Endodermal cell (in vitro differentiated cells): ENCODE results near the gene NFKBIZ. TPM values are rescaled to one million over a fixed set of nuclear protein-coding genes. Genes with fewer than 3 reads are reported as not detected.

Experiments
- DNase-seq: peaks from one replicate; pipeline ENCODE4 v3.0.0-alpha.2; 2017
- H3K27ac ChIP-seq: 2 replicates; pipeline ENCODE4 v1.5.1; 2013; ENCODE audit warnings: mild to moderate bottlenecking, low read depth, low read length, moderate library complexity
- H3K27me3 ChIP-seq: 2 replicates; pipeline ENCODE4 v1.6.1; 2013; ENCODE audit warnings: mild to moderate bottlenecking, low read length, moderate library complexity; ENCODE audit not compliant: insufficient read depth, control insufficient read depth, poor library complexity, severe bottlenecking
- H3K36me3 ChIP-seq: 2 replicates; pipeline ENCODE4 v1.7.0; 2013; ENCODE audit warnings: mild to moderate bottlenecking, low read length, moderate library complexity; ENCODE audit not compliant: control insufficient read depth, insufficient read depth
- H3K4me1 ChIP-seq: one replicate; pipeline ENCODE4 v1.7.0; 2013; ENCODE audit warnings: low read length; ENCODE audit not compliant: control insufficient read depth, insufficient read depth
- H3K4me3 ChIP-seq: 2 replicates; pipeline ENCODE4 v1.5.1; 2013; ENCODE audit warnings: mild to moderate bottlenecking, low read length, moderate library complexity
- H3K9ac ChIP-seq: 2 replicates; pipeline ENCODE4 v1.6.1; 2013; ENCODE audit warnings: mild to moderate bottlenecking, low read length, moderate library complexity; ENCODE audit not compliant: poor library complexity, severe bottlenecking; ENCODE audit errors: extremely low read depth
- H3K9me3 ChIP-seq: 2 replicates; pipeline ENCODE4 v1.6.1; 2013; ENCODE audit warnings: mild to moderate bottlenecking, low read length, moderate library complexity; ENCODE audit not compliant: control insufficient read depth
- H3K27ac Mint-ChIP-seq: 2 replicates; pipeline ENCODE4 v1.8.0; 2020; ENCODE audit warnings: mixed read lengths
- H3K27me3 Mint-ChIP-seq: 2 replicates; pipeline ENCODE4 v1.8.0; 2021; ENCODE audit warnings: mild to moderate bottlenecking, mixed read lengths; ENCODE audit not compliant: insufficient read depth
- H3K36me3 Mint-ChIP-seq: 2 replicates; pipeline ENCODE4 v1.8.0; 2020; ENCODE audit warnings: low read depth, mixed read lengths
- H3K4me1 Mint-ChIP-seq: 2 replicates; pipeline ENCODE4 v1.8.0; 2020; ENCODE audit warnings: mixed read lengths
- H3K4me3 Mint-ChIP-seq: 2 replicates; pipeline ENCODE4 v1.8.0; 2020; ENCODE audit warnings: mild to moderate bottlenecking, moderate library complexity, mixed read lengths
- H3K9me3 Mint-ChIP-seq: 2 replicates; pipeline ENCODE4 v1.8.0; 2020; ENCODE audit warnings: mild to moderate bottlenecking, mixed read lengths
- WGBS, 2 experiments: methylation state at CpG; one replicate each; pipeline versions ENCODE4 v1.1.5 to v1.1.7; 2013; ENCODE audit warnings: missing lambda C conversion rate in 2 of 2, mixed read lengths in 1 of 2; ENCODE audit not compliant: insufficient coverage in 1 of 2, insufficient read length in 1 of 2; 5-methylcytosine and 5-hydroxymethylcytosine counted together
- total RNA-seq, 2 donors: library from RNA; stranded (reverse); fragmentation: NEBNext Ultra II Directional in 1 of 2; extraction: Animal tissue kit (Norgen Biotek cat#: 25700) in 1 of 2; gene quantifications; 2 replicates in 1 of 2; 3 replicates in 1 of 2; pipeline ENCODE4 v1.2.1, GENCODE V29; 2021
- TF ChIP-seq, protein P1 (sequence below): fragments of 200-600 bp; sonication (generic); conservative IDR thresholded peaks from 2 replicates; pipeline ENCODE4 v1.5.0; 2021; ENCODE audit warnings: antibody characterized with exemption, mild to moderate bottlenecking

Gene NFKBIZ
- total RNA-seq, 2 donors from 2014 or later: 5.9 to 6.6 TPM

- Histone ChIP-seq H3K36me3 (no peaks in the 10 kb centered on the region), H3K4me3 (no peak overlapping the region), H3K9ac (no peak overlapping the region), H3K4me1 (peaks cover 4% of the 10 kb centered on the region), H3K9me3 (no peaks in the 10 kb centered on the region), H3K27ac (no peak overlapping the region), H3K27me3 (no peaks in the 10 kb centered on the region)
- peaks cover 7% of the 10 kb centered on the region for H3K36me3 Mint-ChIP-seq
- H3K9me3 Mint-ChIP-seq: peaks cover under 1% of the 10 kb centered on the region
- H3K4me3 Mint-ChIP-seq: no peak overlapping the region
- no peaks in the 10 kb centered on the region for H3K27me3 Mint-ChIP-seq
- no peak overlapping the region for H3K27ac Mint-ChIP-seq
- WGBS, 2 experiments: 97 to 100% methylated on average over 2 to 8 of the region's 9 CpGs
- DNase-seq: no peak
- peaks cover 3% of the 10 kb centered on the region for H3K4me1 Mint-ChIP-seq
- TF ChIP-seq, protein P1, sequence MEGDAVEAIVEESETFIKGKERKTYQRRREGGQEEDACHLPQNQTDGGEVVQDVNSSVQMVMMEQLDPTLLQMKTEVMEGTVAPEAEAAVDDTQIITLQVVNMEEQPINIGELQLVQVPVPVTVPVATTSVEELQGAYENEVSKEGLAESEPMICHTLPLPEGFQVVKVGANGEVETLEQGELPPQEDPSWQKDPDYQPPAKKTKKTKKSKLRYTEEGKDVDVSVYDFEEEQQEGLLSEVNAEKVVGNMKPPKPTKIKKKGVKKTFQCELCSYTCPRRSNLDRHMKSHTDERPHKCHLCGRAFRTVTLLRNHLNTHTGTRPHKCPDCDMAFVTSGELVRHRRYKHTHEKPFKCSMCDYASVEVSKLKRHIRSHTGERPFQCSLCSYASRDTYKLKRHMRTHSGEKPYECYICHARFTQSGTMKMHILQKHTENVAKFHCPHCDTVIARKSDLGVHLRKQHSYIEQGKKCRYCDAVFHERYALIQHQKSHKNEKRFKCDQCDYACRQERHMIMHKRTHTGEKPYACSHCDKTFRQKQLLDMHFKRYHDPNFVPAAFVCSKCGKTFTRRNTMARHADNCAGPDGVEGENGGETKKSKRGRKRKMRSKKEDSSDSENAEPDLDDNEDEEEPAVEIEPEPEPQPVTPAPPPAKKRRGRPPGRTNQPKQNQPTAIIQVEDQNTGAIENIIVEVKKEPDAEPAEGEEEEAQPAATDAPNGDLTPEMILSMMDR: peak; percentile 97
Observed at GRCh38 chr3:101803173-101803782, 46.0 kb upstream of the NFKBIZ start.

DNA sequence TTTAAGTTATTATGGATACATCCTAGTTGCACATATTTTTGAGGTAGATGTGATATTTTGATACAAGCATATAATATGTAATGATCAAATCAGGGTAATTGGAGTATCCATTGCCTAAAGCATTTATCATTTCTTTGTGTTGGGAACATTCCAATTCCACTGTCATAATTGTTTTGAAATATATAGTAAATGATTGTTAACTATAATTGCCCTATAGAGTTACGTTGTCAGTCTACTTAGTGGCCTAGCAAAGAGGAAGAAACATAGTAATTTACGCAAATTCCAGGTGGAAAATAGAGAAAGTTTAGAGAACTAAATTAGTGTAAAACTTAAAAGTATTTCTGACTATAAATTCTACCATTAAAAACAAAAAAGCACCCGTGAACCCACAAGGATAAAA is 45.4 kb upstream of the NFKBIZ start:
- DNase-seq: no peak
- H3K27ac Mint-ChIP-seq: no peak overlapping the region
- no peak overlapping the region for H3K4me3 Mint-ChIP-seq
- peaks cover 5% of the 10 kb centered on the region for H3K36me3 Mint-ChIP-seq
- H3K9ac ChIP-seq: no peak overlapping the region
- H3K4me3 ChIP-seq: no peak overlapping the region
- no peak overlapping the region for H3K27ac ChIP-seq
- TF ChIP-seq, protein P1: no peak
- peaks cover 4% of the 10 kb centered on the region for H3K4me1 ChIP-seq
- no peaks in the 10 kb centered on the region for H3K9me3 ChIP-seq
- H3K36me3 ChIP-seq: no peaks in the 10 kb centered on the region
- no peaks in the 10 kb centered on the region for H3K9me3 Mint-ChIP-seq
- no peaks in the 10 kb centered on the region for H3K27me3 Mint-ChIP-seq
- H3K27me3 ChIP-seq: no peaks in the 10 kb centered on the region
- peaks cover 3% of the 10 kb centered on the region for H3K4me1 Mint-ChIP-seq
- 93% methylated on average over 3 of the region's 3 CpGs; no CpG with 5 or more reads in 1 of the 2 experiments for WGBS, 2 experiments

DNA sequence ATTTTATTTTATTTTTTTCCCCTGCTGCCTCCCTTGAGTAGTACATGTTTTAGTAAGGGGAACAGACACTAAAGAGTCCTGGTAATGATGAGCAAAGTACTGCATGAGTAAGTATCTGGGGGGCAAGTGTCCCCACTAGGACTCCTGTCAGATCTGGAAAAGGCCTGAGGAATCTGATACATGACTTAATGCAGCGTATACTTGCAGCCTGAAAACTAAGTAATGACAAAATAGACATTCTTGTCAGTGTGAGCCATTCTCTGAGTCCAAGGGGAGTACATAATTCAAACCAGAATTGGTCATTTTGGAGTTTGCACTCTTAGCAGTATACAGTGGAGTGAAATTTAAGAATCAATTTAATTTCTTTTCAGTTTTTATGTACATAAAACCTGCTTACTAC is 42.8 kb upstream of the NFKBIZ start:
- no peak overlapping the region for H3K27ac Mint-ChIP-seq
- H3K36me3 ChIP-seq: no peaks in the 10 kb centered on the region
- H3K9me3 Mint-ChIP-seq: no peaks in the 10 kb centered on the region
- no peak overlapping the region for H3K4me3 Mint-ChIP-seq
- H3K9me3 ChIP-seq: no peaks in the 10 kb centered on the region
- DNase-seq: no peak
- H3K27me3 ChIP-seq: no peaks in the 10 kb centered on the region
- no peak overlapping the region for H3K4me3 ChIP-seq
- no peak overlapping the region for H3K9ac ChIP-seq
- no peak overlapping the region for H3K27ac ChIP-seq
- H3K4me1 ChIP-seq: peaks cover 4% of the 10 kb centered on the region
- H3K36me3 Mint-ChIP-seq: peaks cover 4% of the 10 kb centered on the region
- H3K4me1 Mint-ChIP-seq: peaks cover 3% of the 10 kb centered on the region
- WGBS, 2 experiments: 100% methylated on average over 1 of the region's 1 CpG
- H3K27me3 Mint-ChIP-seq: no peaks in the 10 kb centered on the region
- TF ChIP-seq, protein P1: no peak
